HG03139 (cell line): Measurements from ENCODE around the gene PDE8A.
A peak's percentile ranks its signal among the peaks of the same experiment; 100 is the strongest.

Experiments
- ATAC-seq: cut with Tn5 transposase; IDR thresholded peaks from one replicate; pipeline ENCODE4 v1.9.1; 2021; ENCODE audit not compliant: unreplicated experiment

Gene PDE8A

GRCh38 chr15:85029221-85029620 lies 47.6 kb downstream of the PDE8A start:
- no peak for ATAC-seq

GRCh38 chr15:85030301-85030929 lies 48.8 kb downstream of the PDE8A start:
- no peak for ATAC-seq

- ATAC-seq: no peak
These were observed 49.7 kb downstream of the PDE8A start for GRCh38 chr15:85031086-85031943.

- ATAC-seq: no peak
These were observed 50.4 kb downstream of the PDE8A start for GRCh38 chr15:85031944-85032558.

- ATAC-seq: no peak
These were observed 51.5 kb downstream of the PDE8A start for GRCh38 chr15:85033148-85033547.

GRCh38 chr15:85034276-85034675 lies 52.6 kb downstream of the PDE8A start:
- no peak for ATAC-seq

- ATAC-seq: no peak
These were observed 54.3 kb downstream of the PDE8A start for GRCh38 chr15:85035980-85036379.

- no peak for ATAC-seq
These were observed 55.1 kb downstream of the PDE8A start for GRCh38 chr15:85036716-85037115.

- no peak for ATAC-seq
These were observed 56.0 kb downstream of the PDE8A start for GRCh38 chr15:85037641-85038040.

- ATAC-seq: no peak
These were observed 59.6 kb downstream of the PDE8A start for GRCh38 chr15:85041230-85041629.

GRCh38 chr15:85044251-85044853 lies 62.7 kb downstream of the PDE8A start:
- no peak for ATAC-seq

- no peak for ATAC-seq
These were observed 63.2 kb downstream of the PDE8A start for GRCh38 chr15:85044894-85045293.

GRCh38 chr15:85045615-85046014 lies 64.0 kb downstream of the PDE8A start:
- no peak for ATAC-seq

- ATAC-seq: peak; percentile 60
These were observed 65.8 kb downstream of the PDE8A start for GRCh38 chr15:85047271-85047948.

- ATAC-seq: no peak
These were observed 66.8 kb downstream of the PDE8A start for GRCh38 chr15:85048430-85048829.

- no peak for ATAC-seq
These were observed 68.1 kb downstream of the PDE8A start for GRCh38 chr15:85049805-85050204.

- no peak for ATAC-seq
These were observed 78.1 kb downstream of the PDE8A start for GRCh38 chr15:85059734-85060133.

GRCh38 chr15:85062560-85062959 lies 80.9 kb downstream of the PDE8A start:
- no peak for ATAC-seq

- ATAC-seq: no peak
These were observed 81.4 kb downstream of the PDE8A start for GRCh38 chr15:85063088-85063487.

- ATAC-seq: no peak
These were observed 81.9 kb downstream of the PDE8A start for GRCh38 chr15:85063522-85064079.

- ATAC-seq: no peak
These were observed 83.1 kb downstream of the PDE8A start for GRCh38 chr15:85064710-85065109.
